8988T (cell line): Measurements from ENCODE around the gene UROC1.

Source experiments
- DNase-seq: peaks from one replicate; pipeline ENCODE4 v3.0.0; 2011

Gene UROC1

DNA sequence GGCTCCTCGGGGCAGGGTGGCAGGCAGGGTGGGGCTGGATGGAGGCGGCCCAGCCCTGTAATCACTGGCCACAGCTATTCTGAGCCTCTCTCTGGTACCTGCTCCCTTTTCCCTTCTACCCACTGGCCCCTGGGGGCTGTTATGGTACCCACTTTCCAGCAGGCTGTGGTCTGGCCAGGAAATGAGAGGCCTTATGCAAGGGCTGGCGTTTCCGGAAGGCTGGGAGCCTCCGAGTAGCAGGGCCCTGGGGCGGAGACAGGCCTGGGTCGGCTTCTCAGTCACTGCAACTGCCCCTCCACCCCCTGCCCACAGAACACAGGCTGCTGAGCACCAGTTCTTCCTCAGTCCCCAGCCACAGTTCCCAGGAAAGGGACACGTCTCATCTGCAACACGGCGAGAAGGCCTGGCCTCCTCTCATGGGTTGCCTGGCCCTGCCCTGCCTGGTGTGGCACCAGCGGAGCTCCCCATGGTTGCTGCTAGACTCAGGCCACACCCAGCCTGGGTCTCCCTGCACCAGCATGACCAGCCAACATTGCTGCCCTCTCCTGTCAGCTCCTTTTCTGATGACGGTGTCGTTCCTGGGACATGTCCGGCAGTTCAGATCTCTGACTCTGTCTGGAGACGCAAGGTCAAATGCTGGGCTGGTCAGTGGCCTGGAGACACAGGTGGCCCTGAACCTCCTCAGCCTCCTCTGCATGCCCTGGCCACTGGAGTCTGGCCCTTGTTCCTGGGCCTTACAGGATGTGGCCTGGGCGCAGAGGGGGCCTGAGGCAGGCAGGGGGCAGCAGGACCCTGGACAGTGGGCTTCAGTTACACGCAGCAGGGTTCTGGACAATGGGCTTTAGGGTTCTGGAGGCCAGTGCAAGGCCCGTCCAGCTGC is 12.8 kb upstream of the UROC1 start:
- no peak for DNase-seq

DNA sequence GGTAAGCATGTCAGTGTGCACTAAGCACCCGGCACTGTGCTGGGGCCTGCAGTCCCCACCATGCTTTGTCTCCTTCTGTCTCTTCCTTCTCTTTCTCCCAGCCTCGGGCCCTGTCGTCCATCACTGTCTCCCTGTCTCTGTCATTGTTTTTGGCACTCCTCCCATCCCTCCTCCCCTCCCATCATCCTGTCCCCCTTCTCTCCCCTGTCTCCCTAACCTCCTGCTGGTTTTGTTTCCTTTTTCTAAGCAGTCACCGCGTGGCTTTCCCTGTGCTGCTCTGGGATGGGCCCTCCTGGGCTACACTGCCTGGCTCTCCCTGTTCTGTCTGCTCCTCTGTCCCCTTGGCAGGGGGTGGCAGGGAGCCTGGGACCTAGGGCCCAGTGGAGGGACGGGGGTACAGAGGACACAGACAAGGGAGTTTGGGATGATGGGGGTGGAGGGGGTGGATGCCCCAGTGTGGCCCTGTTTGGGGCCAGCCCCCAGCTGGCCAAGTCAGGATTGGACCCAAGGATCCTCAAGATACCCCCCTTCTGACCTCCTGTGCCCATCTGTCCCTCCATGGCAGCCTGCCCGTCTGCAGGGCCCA is 12.1 kb upstream of the UROC1 start:
- DNase-seq = no peak

DNA sequence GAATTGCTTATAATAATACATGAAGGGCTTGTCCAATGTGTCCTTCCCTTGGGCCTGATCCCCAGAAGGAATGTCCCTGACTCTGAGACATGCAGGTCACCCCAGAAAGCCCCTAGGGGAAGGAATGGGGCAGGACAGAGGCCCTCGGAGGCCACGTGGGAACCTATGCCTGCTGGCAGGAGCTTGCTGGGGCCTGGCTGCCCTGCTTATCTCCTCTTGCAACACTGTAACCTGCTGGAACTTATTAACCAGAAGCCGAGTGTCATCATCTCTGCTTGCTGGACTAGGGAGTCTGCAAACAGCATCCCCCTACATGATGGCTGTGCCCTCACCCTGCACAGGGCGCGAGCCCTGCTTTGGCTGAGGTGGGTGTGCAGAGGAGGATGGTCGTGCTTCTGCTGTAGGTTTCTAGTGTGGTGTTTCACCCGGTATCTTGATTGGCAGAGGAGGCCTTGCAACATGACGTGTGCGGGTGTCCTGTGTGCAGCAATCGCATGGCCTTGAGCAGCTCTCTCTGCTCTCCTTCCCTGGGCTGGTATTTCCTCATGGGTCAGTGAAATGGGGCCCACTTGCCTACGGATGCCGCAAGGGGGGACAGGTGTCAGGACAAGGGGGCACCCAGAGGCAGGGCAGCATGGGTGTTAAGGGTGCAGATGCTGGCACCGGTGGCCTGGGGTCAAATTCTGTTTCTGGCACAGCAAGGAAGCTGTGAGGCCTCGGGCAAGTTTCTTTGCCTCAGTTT is 11.4 kb upstream of the UROC1 start:
- DNase-seq = no peak

DNA sequence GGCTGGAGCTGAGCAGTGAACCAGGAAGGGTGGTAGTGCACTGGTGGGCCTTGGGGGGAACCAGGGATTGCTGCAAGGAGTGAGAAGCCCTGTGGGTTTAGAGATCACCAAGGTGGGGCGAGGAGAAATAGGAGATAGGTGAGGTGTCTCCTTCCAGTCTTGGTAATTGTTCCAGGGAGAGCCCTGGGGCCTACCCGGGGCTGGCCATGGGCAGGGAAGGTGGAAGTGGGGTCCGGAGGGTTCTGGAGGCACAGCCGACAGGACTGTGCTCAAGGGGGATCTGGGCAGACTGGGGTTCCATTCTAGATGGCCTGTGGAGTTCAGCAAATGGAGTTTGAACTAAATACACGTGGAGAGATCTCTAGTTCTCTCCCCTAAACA is 10.8 kb upstream of the UROC1 start:
- DNase-seq = no peak

DNA sequence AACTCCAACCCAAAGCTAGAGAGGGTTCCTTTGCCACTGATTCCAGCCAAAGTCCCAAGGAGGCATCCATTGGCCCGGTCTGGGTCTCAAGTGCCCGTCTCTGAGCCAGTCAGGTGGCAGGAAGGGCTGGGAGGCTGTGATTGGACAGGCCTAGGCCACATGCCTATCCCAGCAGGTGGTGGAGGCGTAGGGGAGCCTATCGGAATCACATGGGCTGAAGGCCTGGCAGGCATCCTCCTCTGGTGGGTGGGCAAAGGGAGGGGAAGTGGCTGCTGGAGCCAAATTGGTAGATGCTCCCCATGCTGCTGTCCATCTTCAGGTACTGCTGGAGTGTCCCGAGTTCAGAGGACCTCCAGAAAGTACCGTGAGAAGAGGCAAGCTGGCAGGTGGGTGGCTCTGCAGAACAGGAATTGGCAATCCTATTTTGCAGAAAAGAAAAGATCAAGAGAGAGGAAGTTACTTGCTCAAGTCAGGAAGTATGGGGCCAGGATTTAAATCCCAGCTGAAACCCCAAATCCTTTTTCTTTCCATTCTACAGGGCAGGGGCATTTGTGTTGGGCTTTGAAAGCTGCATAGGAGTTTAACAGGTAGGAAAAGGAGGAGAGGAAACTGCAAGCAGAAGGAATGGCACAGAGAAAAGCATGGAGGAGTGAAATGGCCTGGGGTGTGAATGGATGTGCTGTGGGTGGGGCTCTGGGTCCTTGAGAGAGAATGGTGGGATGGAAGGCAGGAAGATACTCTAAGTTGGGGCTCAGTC is 10.1 kb upstream of the UROC1 start:
- no peak for DNase-seq

DNA sequence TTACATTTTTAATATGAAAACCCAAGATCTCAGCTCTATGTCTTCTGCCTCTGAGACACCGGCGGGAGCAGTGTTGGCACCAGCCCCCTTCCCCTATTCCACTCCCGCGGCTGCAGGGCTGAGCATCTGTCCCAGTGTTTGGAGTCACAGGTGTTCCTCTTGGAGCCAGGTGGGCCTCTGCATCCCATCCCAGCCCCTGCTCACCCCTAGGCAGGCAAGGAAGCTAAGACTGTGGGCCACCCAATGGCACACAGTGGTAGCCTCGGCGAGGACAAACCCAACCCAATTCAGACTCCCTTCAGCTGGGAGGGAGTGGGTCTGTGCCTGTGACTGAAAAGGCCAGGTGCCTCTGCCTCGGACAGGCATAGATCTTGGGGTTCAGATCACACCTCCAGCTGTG is 9.4 kb upstream of the UROC1 start:
- no peak for DNase-seq

DNA sequence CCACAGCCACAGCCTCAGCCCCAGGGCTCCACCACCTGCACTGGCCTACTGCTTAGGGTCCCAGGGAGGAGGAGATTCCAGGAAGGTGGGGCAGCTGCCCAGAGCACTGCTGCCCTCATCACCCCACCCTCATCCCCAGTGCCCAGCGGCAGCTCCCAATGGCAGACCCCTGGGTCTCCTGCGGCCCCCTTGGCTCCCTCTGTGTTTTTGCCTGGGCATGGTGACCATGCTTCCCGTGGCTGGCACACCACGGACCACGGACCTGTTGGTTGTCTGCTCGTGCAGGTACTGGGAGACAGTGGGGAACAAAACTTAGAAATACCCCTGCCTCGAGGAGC is 9.1 kb upstream of the UROC1 start:
- DNase-seq = no peak

DNA sequence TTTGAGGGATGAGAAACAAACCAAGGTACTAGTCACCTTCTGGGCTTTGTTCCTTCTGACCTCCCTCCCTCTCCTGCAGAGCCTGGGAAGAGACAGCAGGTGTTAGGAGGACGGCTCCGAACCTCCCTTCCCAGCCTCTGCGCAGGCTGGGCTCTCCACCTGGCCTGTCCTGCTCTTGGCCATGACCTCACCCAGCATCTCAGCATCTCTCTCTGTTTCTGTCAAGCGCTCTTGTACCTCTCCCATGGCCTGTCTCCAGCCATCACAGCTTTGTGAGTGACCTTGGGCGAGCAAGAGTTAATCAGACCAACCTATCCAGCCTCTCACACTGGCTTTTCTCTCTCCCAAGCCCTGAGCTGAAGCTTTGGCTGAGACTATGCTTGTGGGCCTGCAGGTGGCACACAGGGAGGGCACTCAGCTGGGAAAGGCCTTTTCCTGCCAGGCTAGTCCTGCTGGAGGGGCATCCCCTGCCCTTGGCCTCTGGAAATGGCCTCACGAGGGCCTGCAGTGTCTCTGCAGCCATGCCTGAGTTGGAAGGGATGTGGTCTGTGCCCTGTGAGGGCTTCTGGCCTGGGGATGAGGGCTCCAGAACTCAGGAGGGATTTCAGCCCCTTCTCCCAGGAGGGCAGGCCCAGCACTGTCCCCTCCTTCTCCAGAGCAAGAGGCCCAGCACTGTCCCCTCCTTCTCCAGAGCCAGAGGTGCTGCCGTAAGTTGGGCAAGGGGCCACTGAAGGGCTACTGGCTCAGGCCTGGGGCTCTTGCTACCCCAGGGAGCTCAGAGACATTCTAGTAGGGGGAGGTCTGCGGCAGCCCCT is 8.5 kb upstream of the UROC1 start:
- no peak for DNase-seq

DNA sequence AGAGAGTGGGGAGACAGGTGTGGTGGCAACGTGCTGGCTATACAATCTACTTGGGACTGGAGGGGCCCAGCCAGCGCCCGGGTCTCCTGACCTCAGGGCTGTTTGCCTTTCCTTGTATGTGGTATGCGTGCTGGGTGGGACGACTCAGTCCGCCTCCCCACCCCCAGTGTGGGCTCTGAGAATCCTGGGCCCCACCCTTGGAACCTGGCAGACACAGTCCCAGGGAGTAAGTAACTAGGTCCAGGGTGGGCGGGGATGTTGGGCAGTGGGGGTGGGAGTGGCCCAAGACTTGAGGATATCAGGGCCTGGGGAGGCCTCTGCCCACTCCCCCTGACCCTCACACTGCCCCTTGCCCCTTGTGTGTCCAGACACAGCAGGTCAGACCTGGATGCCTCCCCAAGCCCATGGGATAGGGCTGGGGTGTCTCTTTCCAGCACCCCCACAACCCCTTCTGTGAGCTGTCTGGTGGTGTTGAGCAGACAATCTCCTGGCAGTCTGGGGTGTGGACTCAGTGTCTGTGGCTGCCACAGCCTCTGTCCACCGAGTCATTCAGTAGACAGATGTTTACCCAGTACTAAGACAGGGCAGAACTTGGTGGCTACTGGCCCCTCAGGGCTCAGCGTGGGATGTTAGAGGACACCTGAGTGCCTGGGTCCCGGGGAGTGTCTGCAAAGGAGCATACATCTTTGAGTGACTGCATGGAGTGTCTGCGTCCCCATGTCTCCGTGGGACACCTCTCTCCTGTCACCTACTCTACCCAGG is 7.7 kb upstream of the UROC1 start:
- no peak for DNase-seq

DNA sequence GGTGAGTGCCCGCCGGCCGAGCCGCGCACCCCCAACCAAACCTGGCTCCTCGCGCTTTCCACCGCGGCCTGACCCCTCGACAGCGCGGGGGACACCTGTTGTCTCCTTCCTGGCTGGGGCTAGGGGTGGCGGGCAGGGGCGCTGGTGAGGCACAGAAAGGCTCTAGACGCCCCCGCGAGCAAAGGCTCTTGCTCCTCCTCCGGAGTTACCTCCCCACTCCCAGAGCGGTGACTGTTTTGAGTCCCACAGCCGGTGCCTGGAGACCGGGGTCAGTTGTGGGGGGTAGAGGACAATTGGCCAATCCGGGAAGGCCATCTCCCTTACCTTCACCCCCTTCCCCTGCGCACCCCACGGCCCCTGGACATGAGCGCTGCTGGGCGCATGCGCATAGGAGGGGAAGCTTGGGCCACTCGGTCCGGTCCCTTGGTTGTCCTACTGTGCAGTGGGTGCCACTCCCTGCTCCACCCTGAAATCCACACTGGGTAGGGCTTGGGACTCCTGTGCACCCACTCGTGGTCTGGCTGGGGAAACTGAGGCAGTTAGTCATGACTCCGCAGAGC is 6.9 kb upstream of the UROC1 start:
- no peak for DNase-seq

DNA sequence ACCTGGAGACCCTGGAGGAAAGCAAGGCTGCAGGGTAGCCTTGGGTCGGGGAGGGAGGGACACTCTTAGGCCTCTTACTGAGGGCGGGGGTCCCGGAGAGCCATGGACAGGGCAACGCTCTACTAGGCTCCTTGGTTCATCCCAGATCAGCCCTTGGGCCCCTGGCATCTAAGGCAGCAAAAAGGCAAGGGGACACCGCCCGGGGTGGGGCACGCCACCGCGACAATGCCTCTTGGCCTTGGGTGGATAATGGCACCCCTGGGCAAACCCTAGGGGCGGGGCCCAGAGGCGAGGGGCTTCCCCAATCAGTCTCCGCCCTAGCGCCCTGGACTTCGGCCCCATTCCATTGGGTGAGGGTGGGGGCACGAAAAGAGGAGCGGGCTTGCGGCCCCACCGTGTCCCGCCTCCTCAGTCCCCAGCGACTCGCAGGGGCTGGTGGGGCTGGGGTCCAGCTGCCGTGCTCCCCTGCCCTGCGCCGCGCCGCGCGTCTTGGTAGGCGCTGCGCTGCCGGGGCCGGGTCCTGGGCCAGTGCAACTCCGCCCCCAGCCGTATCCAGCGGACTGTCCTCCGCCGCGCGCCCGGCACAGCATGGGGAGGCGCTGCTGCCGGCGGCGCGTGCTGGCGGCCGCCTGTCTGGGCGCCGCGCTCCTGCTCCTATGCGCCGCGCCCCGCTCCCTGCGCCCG is 6.3 kb upstream of the UROC1 start, which contains the start of gene CHST13:
Gene CHST13, plus strand, starts transcription at position 411 of the 684 bp plus-strand sequence. Its CDS starts 178 bp downstream, at position 589.
- DNase-seq = peak; percentile 75

DNA sequence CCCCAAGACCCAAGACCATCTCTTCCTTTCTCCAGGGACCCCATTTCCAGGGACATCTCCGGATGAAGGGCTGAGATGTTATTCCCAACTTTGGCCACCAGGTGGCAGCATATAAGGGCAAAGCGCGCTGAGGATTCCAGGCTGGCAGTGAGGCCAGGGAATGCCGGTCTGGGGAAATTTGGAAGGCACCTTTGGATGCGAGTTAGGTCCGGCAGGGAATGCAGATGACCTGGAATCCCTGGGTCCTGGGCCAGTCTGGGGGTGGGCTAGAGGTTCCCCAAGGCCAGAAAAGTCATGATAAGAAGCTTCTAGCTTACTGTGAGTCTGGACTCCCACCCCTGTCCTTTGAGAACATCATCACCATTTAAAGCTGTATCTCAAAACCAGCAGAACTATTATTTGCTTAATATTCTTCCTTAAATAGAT is 4.8 kb upstream of the UROC1 start:
- peak; percentile 91 for DNase-seq

DNA sequence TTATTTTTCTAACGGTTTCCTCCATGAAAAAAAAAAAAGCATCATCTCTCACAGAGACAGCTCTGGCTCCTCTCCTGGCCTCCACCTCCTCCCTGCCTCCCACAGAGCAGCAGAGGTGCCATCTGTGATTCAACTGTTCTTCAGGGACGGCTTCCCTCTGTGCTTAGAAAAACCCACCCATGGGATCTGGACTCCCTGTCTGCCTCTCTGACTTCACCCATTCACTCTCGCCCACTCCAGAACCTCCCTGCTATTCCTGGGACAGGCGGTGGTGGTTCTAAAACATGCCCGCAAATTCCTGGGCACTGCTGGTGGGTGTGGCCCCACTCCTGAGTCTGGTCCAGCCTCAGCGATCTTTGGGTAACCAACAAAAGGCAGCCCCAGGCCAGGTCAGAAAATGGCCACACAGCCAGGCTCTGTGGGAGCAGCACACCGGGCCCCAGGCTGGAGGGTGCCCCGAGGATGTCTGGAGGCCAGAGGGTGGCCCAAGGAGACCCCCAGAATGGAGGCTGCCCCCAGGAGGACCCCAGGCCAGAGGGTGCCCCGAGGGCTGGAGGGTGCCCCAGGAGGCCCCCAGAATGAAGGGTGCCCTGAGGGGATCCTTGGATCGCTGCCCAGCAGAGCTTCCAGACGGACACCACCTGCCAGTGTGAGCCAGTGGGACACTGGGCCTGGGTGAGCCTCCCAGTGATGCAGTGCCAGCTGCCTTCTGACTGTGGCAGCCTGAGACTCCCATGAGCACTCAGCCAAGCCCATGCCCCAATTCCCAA is 3.7 kb upstream of the UROC1 start:
- DNase-seq = no peak

DNA sequence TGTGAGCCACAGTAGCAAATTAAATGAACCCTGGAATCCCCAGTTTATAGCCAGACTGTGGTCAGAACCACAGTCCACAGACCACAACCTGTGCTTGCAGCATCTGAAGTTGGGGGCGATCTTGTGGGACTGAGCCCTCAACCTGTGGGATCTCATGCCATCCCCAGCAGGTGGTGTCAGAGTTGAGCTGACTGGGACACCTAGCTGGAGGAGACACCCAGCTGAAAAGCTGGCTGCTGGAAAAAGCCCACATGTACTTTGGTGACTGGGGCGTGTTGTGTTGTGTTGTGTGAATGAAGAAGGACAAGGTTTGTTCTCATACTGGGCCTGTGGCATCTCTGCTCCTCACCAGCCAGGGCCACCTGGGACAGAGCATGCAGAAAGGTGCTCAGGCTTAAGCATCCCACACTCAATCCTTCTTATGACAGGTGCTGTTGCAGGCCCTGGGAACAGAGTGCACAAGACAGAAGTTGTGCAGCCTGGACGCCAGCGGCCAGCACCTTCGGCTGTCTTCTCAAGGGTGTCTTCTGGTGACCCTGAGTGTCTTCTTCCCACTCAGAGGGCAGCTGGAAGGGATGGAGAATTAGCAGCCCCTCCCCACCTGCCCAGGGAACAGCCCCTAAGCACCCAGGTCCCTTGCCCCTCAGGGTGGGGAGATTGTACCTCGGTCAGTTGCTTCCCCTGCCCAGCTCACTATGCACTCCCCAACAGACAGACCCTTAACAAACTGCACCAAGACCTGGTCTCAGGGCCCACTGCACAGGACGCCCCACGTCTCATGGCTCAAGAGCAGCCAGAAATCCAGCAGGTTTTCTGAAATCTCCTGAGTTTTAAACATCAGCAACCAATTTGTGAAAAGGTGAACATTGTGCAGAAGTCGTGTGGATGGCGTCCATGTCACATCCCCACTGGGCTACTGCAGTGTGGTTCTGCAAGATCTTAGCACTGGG is 2.2 kb upstream of the UROC1 start:
- no peak for DNase-seq

DNA sequence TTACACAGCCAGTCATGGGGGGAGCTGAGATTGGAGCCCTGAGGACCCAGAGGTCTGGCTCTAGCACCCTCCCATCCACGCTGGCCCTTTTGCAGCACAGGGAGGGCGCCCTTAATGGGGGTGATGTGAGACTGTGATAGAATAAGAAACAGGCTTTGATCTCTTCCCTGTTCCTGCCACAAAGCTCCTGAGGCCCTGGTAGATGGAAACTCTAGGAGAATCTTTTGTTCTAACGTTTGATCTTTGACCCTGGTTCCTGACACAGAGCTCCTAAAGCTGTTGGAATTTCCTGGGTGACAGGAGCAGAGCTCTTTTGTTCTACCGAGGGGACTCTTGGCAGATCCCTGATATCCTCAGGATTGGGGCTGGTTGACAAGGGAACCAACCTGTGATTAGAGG is 1.2 kb upstream of the UROC1 start:
- DNase-seq = no peak

DNA sequence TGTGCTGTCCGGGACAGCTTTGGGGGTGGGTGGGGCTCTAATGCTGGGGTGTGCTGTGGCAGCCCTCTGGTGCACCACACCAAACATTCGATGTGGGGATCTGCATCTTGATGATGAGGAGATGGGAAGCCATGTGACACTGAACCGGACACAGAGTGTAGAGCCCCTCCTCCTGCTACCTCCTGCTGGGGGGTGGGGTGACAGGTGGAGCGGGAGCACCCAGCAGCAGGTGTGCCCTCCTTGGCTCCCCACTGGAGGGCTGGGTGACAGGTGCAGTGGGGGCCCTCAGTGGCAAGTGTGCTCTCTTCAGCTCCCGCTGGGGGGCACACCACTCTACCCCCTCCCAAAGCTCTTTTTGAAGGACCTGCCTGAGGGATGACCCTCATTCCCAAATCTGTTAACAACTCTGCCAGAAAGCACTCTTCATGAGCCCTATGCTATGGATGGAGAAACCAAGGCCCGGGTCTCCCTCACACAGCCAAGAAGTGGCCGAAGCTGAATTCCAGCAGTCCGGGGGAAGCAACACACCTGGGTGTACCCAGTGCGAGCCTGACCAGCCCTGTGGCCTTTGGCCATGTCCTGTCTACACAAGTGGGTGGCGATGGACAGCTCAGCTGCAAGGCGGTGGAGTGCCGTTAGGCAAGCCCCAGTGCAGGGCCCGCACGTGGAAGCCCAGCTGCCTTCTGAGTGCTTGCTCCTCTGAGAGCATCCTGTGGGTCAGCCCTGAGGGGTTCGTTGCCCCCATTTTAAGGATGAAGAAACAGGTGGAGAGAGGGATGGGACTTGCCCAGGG is 609 bp upstream of the UROC1 start:
- no peak for DNase-seq

DNA sequence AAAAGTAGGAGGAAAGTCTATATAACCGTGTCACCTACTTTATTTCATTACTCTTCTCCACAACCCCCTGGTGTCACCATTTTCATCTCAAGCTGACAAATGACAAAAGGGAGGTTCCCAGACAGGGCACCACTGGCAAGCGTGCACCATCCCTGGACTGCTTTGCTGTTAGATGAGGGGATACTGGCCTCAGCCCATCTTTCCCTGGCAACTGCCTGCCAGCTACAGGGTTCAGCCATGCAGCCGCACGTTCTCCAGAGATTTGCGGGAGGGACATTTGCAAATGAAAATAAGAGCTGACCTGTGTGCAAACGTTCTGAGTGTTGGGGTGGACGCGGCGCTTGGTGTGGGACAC is 660 bp downstream of the UROC1 start:
- no peak for DNase-seq
